ENCODE results near the gene HLA-DRA.
"Not testable (repeated sequence)": the region's sequence is repeated elsewhere in the genome, so short reads cannot be mapped to it uniquely, and the experiment has no call there.

The HLA-DRA gene

GRCh38 chr6:32459781-32460424 lies 20.2 kb downstream of the HLA-DRA start:
- Histone ChIP-seq H3K4me1 (ENCODE audit: insufficient read depth, low read length) (no peaks in the 10 kb centered on the region), H3K4me3 (ENCODE audit: low read length) (no peak overlapping the region), H3K9ac (ENCODE audit: low read depth, low read length) (no peak overlapping the region), H3K36me3 (ENCODE audit: insufficient read depth, low read depth, low read length) (no peaks in the 10 kb centered on the region), H3K27ac (ENCODE audit: low read length) (no peak overlapping the region), H3K9me3 (ENCODE audit: insufficient read depth, low read depth, low read length) (peaks cover 3% of the 10 kb centered on the region; the same call in 1 of the 2 replicates), H3K27me3 (ENCODE audit: insufficient read depth, low read length) (no peaks in the 10 kb centered on the region)

GRCh38 chr6:32460528-32460927 lies 20.8 kb downstream of the HLA-DRA start:
- no peaks in the 10 kb centered on the region for H3K36me3 ChIP-seq (ENCODE audit: insufficient read depth, low read depth, low read length)
- H3K9ac ChIP-seq (ENCODE audit: low read depth, low read length) = no peak overlapping the region
- no peaks in the 10 kb centered on the region for H3K4me1 ChIP-seq (ENCODE audit: insufficient read depth, low read length)
- H3K27ac ChIP-seq (ENCODE audit: low read length) = no peak overlapping the region
- peaks cover 3% of the 10 kb centered on the region; the same call in 1 of the 2 replicates for H3K9me3 ChIP-seq (ENCODE audit: insufficient read depth, low read depth, low read length)
- no peak overlapping the region for H3K4me3 ChIP-seq (ENCODE audit: low read length)
- H3K27me3 ChIP-seq (ENCODE audit: insufficient read depth, low read length) = no peaks in the 10 kb centered on the region

- Histone ChIP-seq H3K36me3 (ENCODE audit: insufficient read depth, low read depth, low read length) (no peaks in the 10 kb centered on the region), H3K27me3 (ENCODE audit: insufficient read depth, low read length) (no peaks in the 10 kb centered on the region), H3K4me3 (ENCODE audit: low read length) (no peak overlapping the region), H3K4me1 (ENCODE audit: insufficient read depth, low read length) (no peaks in the 10 kb centered on the region), H3K27ac (ENCODE audit: low read length) (no peak overlapping the region), H3K9ac (ENCODE audit: low read depth, low read length) (no peak overlapping the region), H3K9me3 (ENCODE audit: insufficient read depth, low read depth, low read length) (peaks cover 3% of the 10 kb centered on the region; the same call in 1 of the 2 replicates)
Measured at GRCh38 chr6:32461493-32461892, 21.8 kb downstream of the HLA-DRA start.

GRCh38 chr6:32462609-32463008 lies 22.9 kb downstream of the HLA-DRA start:
- H3K4me3 ChIP-seq (ENCODE audit: low read length) = no peak overlapping the region
- no peaks in the 10 kb centered on the region for H3K4me1 ChIP-seq (ENCODE audit: insufficient read depth, low read length)
- no peaks in the 10 kb centered on the region for H3K36me3 ChIP-seq (ENCODE audit: insufficient read depth, low read depth, low read length)
- H3K9me3 ChIP-seq (ENCODE audit: insufficient read depth, low read depth, low read length) = peaks cover 3% of the 10 kb centered on the region; the same call in 1 of the 2 replicates
- H3K9ac ChIP-seq (ENCODE audit: low read depth, low read length) = no peak overlapping the region
- no peaks in the 10 kb centered on the region for H3K27me3 ChIP-seq (ENCODE audit: insufficient read depth, low read length)
- H3K27ac ChIP-seq (ENCODE audit: low read length) = no peak overlapping the region

- H3K4me1 ChIP-seq (ENCODE audit: insufficient read depth, low read length); H3K9ac ChIP-seq (ENCODE audit: low read depth, low read length); H3K9me3 ChIP-seq (ENCODE audit: insufficient read depth, low read depth, low read length); H3K4me3 ChIP-seq (ENCODE audit: low read length); H3K27me3 ChIP-seq (ENCODE audit: insufficient read depth, low read length); H3K27ac ChIP-seq (ENCODE audit: low read length); H3K36me3 ChIP-seq (ENCODE audit: insufficient read depth, low read depth, low read length): not testable (repeated sequence)
Measured at GRCh38 chr6:32467743-32468503, 28.2 kb downstream of the HLA-DRA start.

- Histone ChIP-seq H3K9me3 (ENCODE audit: insufficient read depth, low read depth, low read length) (peaks cover 4% of the 10 kb centered on the region; the same call in 1 of the 2 replicates), H3K4me1 (ENCODE audit: insufficient read depth, low read length) (no peaks in the 10 kb centered on the region), H3K27ac (ENCODE audit: low read length) (no peak overlapping the region), H3K9ac (ENCODE audit: low read depth, low read length) (no peak overlapping the region), H3K27me3 (ENCODE audit: insufficient read depth, low read length) (no peaks in the 10 kb centered on the region), H3K36me3 (ENCODE audit: insufficient read depth, low read depth, low read length) (no peaks in the 10 kb centered on the region), H3K4me3 (ENCODE audit: low read length) (no peak overlapping the region)
Measured at GRCh38 chr6:32472781-32473375, 33.2 kb downstream of the HLA-DRA start.

- H3K4me1 ChIP-seq (ENCODE audit: insufficient read depth, low read length); H3K9me3 ChIP-seq (ENCODE audit: insufficient read depth, low read depth, low read length); H3K4me3 ChIP-seq (ENCODE audit: low read length); H3K27me3 ChIP-seq (ENCODE audit: insufficient read depth, low read length); H3K27ac ChIP-seq (ENCODE audit: low read length); H3K9ac ChIP-seq (ENCODE audit: low read depth, low read length); H3K36me3 ChIP-seq (ENCODE audit: insufficient read depth, low read depth, low read length): not testable (repeated sequence)
Measured at GRCh38 chr6:32473376-32474348, 34.0 kb downstream of the HLA-DRA start.

GRCh38 chr6:32475392-32476206 lies 35.9 kb downstream of the HLA-DRA start:
- H3K4me3 ChIP-seq (ENCODE audit: low read length) = no peak overlapping the region

GRCh38 chr6:32483968-32484613 lies 44.4 kb downstream of the HLA-DRA start:
- H3K9ac ChIP-seq (ENCODE audit: low read depth, low read length) = no peak overlapping the region
- H3K9me3 ChIP-seq (ENCODE audit: insufficient read depth, low read depth, low read length) = 0 out of 2 replicates have a peak, but pooled peaks cover 4% of the 10 kb centered on the region
- no peaks in the 10 kb centered on the region for H3K36me3 ChIP-seq (ENCODE audit: insufficient read depth, low read depth, low read length)
- no peak overlapping the region for H3K4me3 ChIP-seq (ENCODE audit: low read length)
- H3K27ac ChIP-seq (ENCODE audit: low read length) = no peak overlapping the region
- no peaks in the 10 kb centered on the region for H3K4me1 ChIP-seq (ENCODE audit: insufficient read depth, low read length)
- H3K27me3 ChIP-seq (ENCODE audit: insufficient read depth, low read length) = no peaks in the 10 kb centered on the region

More at GRCh38 chr6:32475392-32476206, 35.9 kb downstream of the HLA-DRA start:
- no peaks in the 10 kb centered on the region for H3K36me3 ChIP-seq (ENCODE audit: insufficient read depth, low read depth, low read length)
- no peak overlapping the region for H3K9ac ChIP-seq (ENCODE audit: low read depth, low read length)
- no peaks in the 10 kb centered on the region for H3K27me3 ChIP-seq (ENCODE audit: insufficient read depth, low read length)
- peaks cover 5% of the 10 kb centered on the region; the same call in 1 of the 2 replicates for H3K9me3 ChIP-seq (ENCODE audit: insufficient read depth, low read depth, low read length)
- H3K27ac ChIP-seq (ENCODE audit: low read length) = no peak overlapping the region
- no peaks in the 10 kb centered on the region for H3K4me1 ChIP-seq (ENCODE audit: insufficient read depth, low read length)

- Histone ChIP-seq H3K36me3 (ENCODE audit: insufficient read depth, low read depth, low read length) (no peaks in the 10 kb centered on the region), H3K9me3 (ENCODE audit: insufficient read depth, low read depth, low read length) (0 out of 2 replicates have a peak, but pooled peaks cover 4% of the 10 kb centered on the region), H3K27ac (ENCODE audit: low read length) (no peak overlapping the region), H3K27me3 (ENCODE audit: insufficient read depth, low read length) (no peaks in the 10 kb centered on the region), H3K4me1 (ENCODE audit: insufficient read depth, low read length) (no peaks in the 10 kb centered on the region), H3K4me3 (ENCODE audit: low read length) (no peak overlapping the region), H3K9ac (ENCODE audit: low read depth, low read length) (no peak overlapping the region)
Measured at GRCh38 chr6:32484614-32484998, 44.9 kb downstream of the HLA-DRA start.
